KMS-11 (cell line): ENCODE measurements around the gene NDRG4.

Experiments used
- H2AFZ ChIP-seq: fragments of 200-600 bp; sonication (generic); 2 replicates; pipeline ENCODE4 v1.6.1; 2016; ENCODE audit warnings: antibody characterized with exemption, mixed run types, low read depth
- H3K27ac ChIP-seq: fragments of 200-600 bp; sonication (generic); 2 replicates; pipeline ENCODE4 v1.6.1; 2016; ENCODE audit warnings: mild to moderate bottlenecking, mixed run types
- H3K27me3 ChIP-seq: fragments of 200-600 bp; sonication (generic); 2 replicates; pipeline ENCODE4 v1.6.1; 2017; ENCODE audit warnings: mild to moderate bottlenecking, low read depth, mixed run types, moderate library complexity; ENCODE audit not compliant: insufficient read depth
- H3K36me3 ChIP-seq: fragments of 200-600 bp; sonication (generic); 2 replicates; pipeline ENCODE4 v1.6.1; 2017; ENCODE audit warnings: mild to moderate bottlenecking, mixed run types; ENCODE audit not compliant: insufficient read depth
- H3K4me1 ChIP-seq: fragments of 200-600 bp; sonication (generic); 2 replicates; pipeline ENCODE4 v1.6.1; 2016; ENCODE audit warnings: mild to moderate bottlenecking, low read depth, mixed run types; ENCODE audit not compliant: poor library complexity, severe bottlenecking
- H3K4me2 ChIP-seq: fragments of 200-600 bp; sonication (generic); 2 replicates; pipeline ENCODE4 v1.7.0; 2016; ENCODE audit warnings: mild to moderate bottlenecking, mixed run types
- H3K4me3 ChIP-seq: fragments of 200-600 bp; sonication (generic); IDR thresholded peaks from 2 replicates; pipeline ENCODE4 v1.6.1; 2017; ENCODE audit warnings: low read depth, low read length, mixed read lengths; ENCODE audit not compliant: insufficient read depth
- H3K79me2 ChIP-seq: fragments of 200-600 bp; sonication (generic); 2 replicates; pipeline ENCODE4 v1.6.1; 2016; ENCODE audit warnings: low read depth, mixed run types; ENCODE audit not compliant: insufficient read depth
- H3K9ac ChIP-seq: fragments of 200-600 bp; sonication (generic); 2 replicates; pipeline ENCODE4 v1.6.1; 2016; ENCODE audit warnings: mild to moderate bottlenecking, mixed run types
- H4K20me1 ChIP-seq: fragments of 200-600 bp; sonication (generic); 2 replicates; pipeline ENCODE4 v1.6.1; 2016; ENCODE audit warnings: mild to moderate bottlenecking, mixed run types; ENCODE audit not compliant: insufficient read depth
- CTCF ChIP-seq: fragments of 200-600 bp; sonication (generic); conservative IDR thresholded peaks from 2 replicates; pipeline ENCODE4 v1.6.1; 2017; ENCODE audit warnings: low read depth, mild to moderate bottlenecking, antibody characterized with exemption, low read length, moderate library complexity, mixed read lengths

Gene NDRG4

GRCh38 chr16:58492735-58493134 is 7.2 kb upstream of the NDRG4 start:
- no peak overlapping the region for H3K9ac ChIP-seq

GRCh38 chr16:58493756-58494431 is 6.0 kb upstream of the NDRG4 start:
- Histone ChIP-seq H3K9ac (no peak overlapping the region), H3K27me3 (no peaks in the 10 kb centered on the region), H3K4me1 (peaks cover 65% of the 10 kb centered on the region), H3K4me2 (peak overlapping the region; percentile 68; the same call in 1 of the 2 replicates), H4K20me1 (no peaks in the 10 kb centered on the region), H3K36me3 (no peaks in the 10 kb centered on the region), H3K79me2 (no peaks in the 10 kb centered on the region), H3K27ac (peak overlapping the region; percentile 77; the same call in 1 of the 2 replicates), H2AFZ (no peak overlapping the region), H3K4me3 (no peak overlapping the region)
- TF ChIP-seq CTCF, result no peak

More at GRCh38 chr16:58492735-58493134, 7.2 kb upstream of the NDRG4 start:
- H3K4me3 ChIP-seq, result no peak overlapping the region
- no peak overlapping the region for H2AFZ ChIP-seq
- no peaks in the 10 kb centered on the region for H4K20me1 ChIP-seq
- no peaks in the 10 kb centered on the region for H3K79me2 ChIP-seq
- H3K27me3 ChIP-seq, result no peaks in the 10 kb centered on the region
- TF ChIP-seq CTCF, result no peak
- H3K4me2 ChIP-seq, result peak overlapping the region; percentile 14; the same call in 1 of the 2 replicates
- no peaks in the 10 kb centered on the region for H3K36me3 ChIP-seq
- no peak overlapping the region for H3K27ac ChIP-seq
- H3K4me1 ChIP-seq, result peaks cover 54% of the 10 kb centered on the region

- peaks cover 65% of the 10 kb centered on the region for H3K4me1 ChIP-seq
- H3K36me3 ChIP-seq, result no peaks in the 10 kb centered on the region
- H3K79me2 ChIP-seq, result no peaks in the 10 kb centered on the region
- H4K20me1 ChIP-seq, result no peaks in the 10 kb centered on the region
- peak overlapping the region; percentile 55 for H3K9ac ChIP-seq
- peak overlapping the region; percentile 77 for H3K27ac ChIP-seq
- H3K4me3 ChIP-seq, result no peak overlapping the region
- peak overlapping the region; percentile 77 for H3K4me2 ChIP-seq
- H3K27me3 ChIP-seq, result no peaks in the 10 kb centered on the region
- H2AFZ ChIP-seq, result peak overlapping the region; percentile 69; the same call in 1 of the 2 replicates
- TF ChIP-seq CTCF, result peak; percentile 66
These were observed 4.9 kb upstream of the NDRG4 start for GRCh38 chr16:58494981-58495520.

GRCh38 chr16:58495521-58496331 is 4.2 kb upstream of the NDRG4 start:
- peak overlapping the region; percentile 55 for H3K9ac ChIP-seq

More at GRCh38 chr16:58495521-58496331, 4.2 kb upstream of the NDRG4 start:
- H3K4me3 ChIP-seq, result no peak overlapping the region
- peak overlapping the region; percentile 77 for H3K27ac ChIP-seq
- no peak for TF ChIP-seq CTCF
- H3K27me3 ChIP-seq, result no peaks in the 10 kb centered on the region
- H3K79me2 ChIP-seq, result no peaks in the 10 kb centered on the region
- H2AFZ ChIP-seq, result peak overlapping the region; percentile 69
- no peaks in the 10 kb centered on the region for H3K36me3 ChIP-seq
- peak overlapping the region; percentile 77 for H3K4me2 ChIP-seq
- peaks cover 65% of the 10 kb centered on the region for H3K4me1 ChIP-seq
- H4K20me1 ChIP-seq, result no peaks in the 10 kb centered on the region
